NCI-H460 (cell line): ENCODE measurements around the gene UBE4A. TPM values are rescaled to one million over a fixed set of nuclear protein-coding genes. Genes with fewer than 3 reads are reported as not detected.

Experiments
- DNase-seq: peaks from one replicate; pipeline ENCODE4 v3.0.0-alpha.2; 2016; ENCODE audit warnings: low read depth; ENCODE audit errors: extremely low read depth
- small RNA-seq, 2 experiments: library from RNA; depleted of rRNA; stranded (forward); fragments of <200 nt; gene quantifications; one replicate each; pipeline ENCODE3, GENCODE V24; 2014
- total RNA-seq: library from RNA; depleted of rRNA; stranded (reverse); fragments of >200 nt; shearing (Covaris generic); gene quantifications from 2 replicates; pipeline ENCODE4 v1.2.3, GENCODE V29; 2014; rRNA removed

UBE4A gene
- total RNA-seq, 1 experiment from 2014 or later: 47.6 TPM

DNA sequence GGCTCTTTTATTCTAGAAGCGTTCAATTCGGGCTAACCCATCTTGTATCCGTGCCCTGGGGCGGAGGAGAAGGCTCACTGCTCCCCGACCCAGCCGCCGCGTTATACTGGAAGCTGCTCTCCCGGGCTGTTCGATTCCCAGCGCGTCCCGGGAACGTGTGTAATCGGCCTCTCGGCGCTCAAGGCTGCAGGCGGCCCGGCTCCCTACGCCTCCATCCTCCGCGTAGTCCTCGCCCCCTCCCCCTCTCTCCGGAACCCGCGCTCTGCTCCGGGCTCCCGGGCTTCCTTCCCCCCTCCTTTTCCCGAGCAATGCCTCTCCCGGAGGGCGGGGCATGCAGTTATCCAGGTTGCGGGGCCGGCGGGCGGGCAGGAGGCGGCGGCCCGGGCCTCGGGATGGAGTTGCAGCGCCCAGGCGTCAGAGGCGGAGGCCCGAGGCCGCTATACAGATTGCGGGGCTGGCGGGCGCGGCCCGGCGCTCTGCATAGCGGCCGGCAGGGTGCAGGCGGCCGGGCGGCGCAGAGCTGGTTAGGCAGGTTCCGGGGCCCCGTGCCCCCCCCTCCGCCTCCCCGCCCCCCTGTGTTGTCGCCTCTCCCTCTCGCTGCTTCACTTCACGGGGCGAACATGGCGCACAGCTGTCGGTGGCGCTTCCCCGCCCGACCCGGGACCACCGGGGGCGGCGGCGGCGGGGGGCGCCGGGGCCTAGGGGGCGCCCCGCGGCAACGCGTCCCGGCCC lies 76.7 kb downstream of the UBE4A start, which contains the start of gene KMT2A:
Gene KMT2A (plus strand): TSS at position 600 of the 732 bp plus-strand sequence. CDS start 21 bp downstream, at position 621.
- peak; percentile 90 for DNase-seq

DNA sequence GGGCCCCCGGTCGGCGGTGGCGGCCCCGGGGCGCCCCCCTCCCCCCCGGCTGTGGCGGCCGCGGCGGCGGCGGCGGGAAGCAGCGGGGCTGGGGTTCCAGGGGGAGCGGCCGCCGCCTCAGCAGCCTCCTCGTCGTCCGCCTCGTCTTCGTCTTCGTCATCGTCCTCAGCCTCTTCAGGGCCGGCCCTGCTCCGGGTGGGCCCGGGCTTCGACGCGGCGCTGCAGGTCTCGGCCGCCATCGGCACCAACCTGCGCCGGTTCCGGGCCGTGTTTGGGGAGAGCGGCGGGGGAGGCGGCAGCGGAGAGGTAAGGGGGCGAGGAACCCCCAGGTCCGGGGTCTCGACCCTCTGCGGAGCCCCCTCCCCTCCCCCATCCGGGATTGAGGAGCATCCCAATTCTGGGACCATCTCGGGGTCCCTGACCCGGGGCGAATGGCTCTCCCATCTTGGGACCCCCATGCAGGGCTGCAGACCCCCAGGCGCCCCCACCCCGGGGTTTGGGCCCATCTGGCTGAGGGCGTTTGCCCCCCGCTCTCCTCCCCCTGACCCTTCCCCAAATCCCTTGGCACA lies 77.3 kb downstream of the UBE4A start:
- no peak for DNase-seq

DNA sequence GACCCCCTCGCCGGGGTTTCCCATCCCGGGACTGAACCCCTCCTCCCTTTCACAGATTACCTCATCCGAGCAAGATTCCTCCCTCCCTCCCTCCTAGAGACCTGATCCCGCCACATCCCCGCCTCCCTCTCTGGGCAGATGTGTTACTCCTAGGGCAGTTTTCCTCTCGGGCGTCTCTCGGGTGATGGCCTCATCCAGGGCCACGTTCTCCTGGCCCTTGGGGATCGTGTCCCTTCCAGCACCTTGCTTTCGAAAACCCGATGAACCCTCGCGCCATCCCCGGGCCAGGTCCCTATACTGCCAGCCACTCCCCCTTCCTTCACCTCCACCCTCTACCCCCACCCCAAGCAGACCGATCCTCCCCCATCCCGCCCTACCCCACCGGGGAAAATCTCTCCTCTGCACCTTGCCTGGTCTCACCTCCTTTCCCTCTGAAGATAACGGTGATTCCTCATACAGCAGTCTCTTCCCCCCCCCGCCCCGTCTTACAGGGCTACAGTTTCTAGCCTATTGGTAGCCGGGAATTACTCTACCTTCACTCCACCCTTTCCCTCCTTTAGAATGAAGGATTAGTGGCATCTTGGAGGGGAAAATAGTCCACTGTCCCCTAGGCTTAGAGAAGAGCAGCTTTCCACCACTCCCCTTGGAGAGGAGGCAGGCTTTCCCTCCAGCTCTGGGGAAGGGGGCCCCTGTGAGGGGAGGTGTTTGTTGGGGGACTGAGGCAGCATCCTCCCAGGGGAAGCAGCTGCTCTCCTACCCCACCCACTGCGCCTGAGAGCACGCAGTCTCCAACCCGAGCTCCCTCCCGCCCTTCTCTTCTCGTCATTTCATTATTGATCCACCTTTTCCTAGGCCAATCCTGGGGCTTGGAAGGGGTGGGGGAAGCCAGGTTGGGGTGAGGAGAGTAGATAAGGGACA lies 78.1 kb downstream of the UBE4A start:
- DNase-seq: no peak

DNA sequence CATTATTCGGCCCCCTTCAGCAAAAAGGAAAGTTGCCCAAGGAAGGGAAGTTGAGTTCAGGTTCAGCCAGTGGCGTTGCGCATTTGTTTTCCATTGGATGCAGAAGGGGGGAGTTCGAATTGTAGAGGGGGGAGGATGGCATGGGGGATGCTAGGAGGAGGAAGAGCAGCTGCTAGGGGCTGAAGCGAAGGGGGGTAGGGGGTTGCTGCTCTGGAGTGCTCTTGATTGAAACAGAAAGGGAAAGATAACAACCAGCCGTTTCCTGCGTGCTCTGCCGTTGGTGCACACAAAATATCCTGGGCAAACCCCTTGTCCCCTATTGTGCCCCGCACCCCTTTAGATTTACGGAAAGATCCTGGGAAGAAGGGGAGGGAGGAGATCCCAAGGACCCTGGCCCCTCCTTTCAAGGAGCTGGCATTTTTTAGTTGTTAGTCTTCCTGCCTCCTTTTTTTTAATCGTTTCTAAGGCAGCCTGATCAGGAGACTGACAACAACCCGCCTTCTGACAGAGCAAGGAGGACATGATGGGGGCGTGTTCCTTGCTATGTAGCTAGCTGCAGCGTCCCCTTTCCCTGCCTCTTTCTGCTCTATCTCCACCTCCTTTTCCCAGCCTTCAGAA lies 79.0 kb downstream of the UBE4A start:
- no peak for DNase-seq

DNA sequence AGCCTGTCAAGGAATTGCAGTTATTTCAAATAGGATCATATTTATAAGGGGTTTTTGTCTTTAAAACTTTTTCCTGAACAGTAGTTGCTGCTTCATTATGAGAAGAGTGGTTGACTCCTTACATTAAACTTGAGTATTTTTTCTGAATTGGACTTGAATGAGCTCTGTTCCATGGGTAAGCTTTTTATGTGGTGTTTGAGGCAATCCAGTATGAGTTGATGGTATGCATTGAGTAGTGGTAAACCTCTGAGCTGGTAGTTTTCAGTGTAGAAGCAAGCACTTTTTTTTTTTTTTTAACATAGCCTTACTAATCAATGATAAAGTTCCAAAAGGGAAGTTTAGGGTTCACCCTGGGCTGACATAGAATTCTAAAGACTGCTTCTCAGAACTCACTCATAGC lies 80.2 kb downstream of the UBE4A start:
- DNase-seq: no peak

DNA sequence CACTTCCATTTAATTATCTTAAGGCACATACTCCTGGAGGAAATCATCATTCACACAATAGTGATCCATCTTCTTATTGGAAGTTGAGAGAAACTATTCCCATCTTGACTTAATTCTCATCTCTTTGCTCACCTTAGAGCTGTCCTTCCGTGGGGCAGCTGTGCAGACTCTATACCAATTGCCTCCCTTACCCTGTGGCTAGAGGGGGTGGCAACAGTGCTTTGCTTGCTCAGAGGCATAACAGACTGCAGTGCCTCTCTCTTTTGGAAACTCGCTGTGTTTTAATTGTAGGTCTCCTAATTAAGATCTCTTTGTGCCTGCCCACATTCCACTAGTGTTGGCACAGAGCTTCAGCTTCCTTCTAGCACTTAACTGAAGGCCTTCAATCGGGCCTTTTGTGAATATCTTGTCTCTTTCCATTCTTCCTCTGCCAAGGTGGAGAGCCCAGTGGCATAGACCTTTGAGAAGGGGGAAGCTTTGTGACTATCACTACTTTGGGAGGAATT lies 82.4 kb downstream of the UBE4A start:
- DNase-seq: no peak

DNA sequence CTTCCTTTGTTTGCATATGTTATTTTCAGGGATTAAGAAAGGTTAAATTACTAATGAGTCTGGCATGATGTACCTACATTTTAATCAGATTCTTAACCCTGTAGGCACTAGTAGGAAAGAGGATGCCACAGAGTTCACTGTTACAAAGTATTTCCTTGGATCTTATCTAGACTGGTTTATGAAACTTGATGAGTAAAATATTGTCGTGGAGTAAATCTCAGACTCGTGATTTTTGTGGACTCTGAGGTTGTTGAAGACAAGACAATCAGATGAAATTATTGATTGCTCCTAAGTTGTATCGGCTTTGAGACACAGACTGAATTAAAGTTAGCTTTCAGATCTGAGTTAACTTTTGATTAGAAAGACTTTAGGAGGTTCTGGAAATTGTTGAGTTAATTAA lies 82.9 kb downstream of the UBE4A start:
- DNase-seq: no peak

DNA sequence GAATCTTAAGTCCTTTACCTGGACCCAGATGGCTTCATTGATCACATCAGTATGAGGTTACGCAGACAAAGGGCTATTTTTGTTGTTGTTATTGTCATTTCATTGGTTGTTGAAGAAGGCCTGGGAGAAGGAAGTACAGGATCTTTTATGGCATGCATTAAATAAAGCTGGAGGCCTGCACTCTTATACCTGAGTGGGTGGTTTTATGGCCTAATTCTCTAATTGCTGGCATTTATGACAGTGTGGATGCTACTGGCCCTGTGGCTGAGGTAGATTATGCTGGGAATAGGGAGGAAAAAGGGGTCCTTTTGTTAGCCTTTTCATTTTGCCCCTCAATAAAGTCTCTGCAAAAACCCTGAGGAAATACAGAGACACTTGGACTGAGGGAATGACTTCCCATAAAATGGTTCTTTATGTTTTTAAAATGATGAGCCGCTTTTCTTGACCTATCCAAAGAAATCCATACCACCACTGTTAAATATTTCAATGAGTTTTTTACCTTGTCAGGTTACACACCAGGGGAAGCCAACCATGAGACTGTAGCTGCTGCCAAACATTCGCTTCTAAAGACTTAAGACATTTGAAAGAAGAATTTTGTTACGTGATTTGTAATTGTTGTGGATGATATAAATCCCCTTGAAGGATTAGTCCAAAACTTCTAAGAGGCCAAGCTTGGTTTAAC lies 83.6 kb downstream of the UBE4A start:
- DNase-seq: no peak

DNA sequence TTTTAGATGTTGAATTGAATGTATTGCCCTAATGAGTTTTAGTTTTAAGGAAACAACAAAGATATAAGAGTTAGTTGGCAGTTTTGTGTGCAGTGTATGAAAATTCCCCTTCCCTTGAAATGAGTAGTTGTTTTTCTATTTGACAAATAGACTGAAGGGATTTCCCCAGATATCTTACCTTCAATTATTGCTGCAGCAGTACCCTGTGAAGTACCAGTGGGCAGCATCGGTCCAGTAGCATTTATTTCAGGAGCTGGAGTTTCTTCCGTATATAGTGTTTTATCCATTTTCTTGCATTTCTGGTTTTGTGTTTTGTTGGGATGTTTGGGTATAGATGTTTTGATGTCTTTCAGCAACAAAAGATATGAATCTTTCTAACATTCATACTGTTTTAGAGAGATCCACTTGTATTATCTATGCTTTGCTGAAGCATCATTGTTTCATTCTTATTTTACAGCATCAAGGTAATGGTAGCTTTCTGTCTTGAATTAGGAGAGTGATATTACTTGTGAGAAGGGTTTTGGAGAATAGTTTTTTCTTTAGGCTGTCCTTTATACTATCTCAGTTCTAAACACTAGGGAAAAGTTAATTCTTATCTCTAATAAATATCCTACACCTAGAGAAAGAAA lies 84.3 kb downstream of the UBE4A start:
- DNase-seq: no peak

DNA sequence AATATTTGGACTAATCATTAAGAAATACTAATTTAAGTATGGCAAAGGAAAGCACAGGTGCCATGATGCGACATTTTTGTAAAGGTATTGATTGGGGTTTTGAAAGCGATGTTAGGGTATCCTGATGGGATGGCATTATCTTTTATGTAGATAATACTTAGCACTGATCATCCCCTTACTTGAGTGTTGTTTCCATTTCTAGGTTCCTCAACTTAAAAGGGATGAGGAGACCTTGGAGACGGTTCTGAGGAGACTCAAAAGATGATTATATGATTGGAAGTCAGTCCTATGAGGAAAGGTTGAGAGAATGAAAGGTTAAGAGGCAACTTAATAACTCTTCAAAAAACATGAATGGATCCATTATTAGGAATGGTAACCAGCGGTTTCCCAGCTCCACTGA lies 88.0 kb downstream of the UBE4A start:
- no peak for DNase-seq

DNA sequence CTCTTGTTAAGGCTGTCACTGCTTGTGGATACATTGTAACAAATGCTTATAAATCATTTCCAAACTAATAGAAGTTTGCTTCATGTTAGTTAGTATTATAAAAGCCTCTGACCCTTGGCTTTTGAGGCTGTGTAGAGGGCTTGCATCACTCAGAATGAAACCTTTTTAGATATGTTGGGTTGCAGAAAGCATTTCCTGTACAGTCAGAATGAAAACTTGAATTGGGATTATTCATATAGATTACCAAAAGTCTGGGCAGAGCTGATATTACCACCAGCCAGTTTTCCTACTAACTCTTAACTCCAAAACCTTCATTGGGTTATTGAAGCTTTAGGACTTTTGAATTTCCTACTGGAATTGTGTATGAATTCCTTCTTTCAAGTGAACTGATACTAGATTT lies 88.9 kb downstream of the UBE4A start:
- DNase-seq: no peak

Small RNAs within 50 kb of the gene (small RNA-seq; reads per million reads assigned to genes)
- 0 reads per million in 2 experiments for gene AP001582.1

Other genes with a start within 250 kb of the UBE4A start
- gene SCN4B, start 206.8 kb upstream of the UBE4A start, total RNA-seq: not detected in 2 replicates
- not detected in 2 replicates for gene SCN2B, start 183.0 kb upstream of the UBE4A start, total RNA-seq
- gene JAML, start 134.6 kb upstream of the UBE4A start, total RNA-seq: not detected in 2 replicates
- 3.4 and 3.6 TPM in 2 replicates for gene MPZL3, start 107.2 kb upstream of the UBE4A start, total RNA-seq
- 0.09 and 0.79 TPM in 2 replicates for gene MPZL2, start 95.3 kb upstream of the UBE4A start, total RNA-seq
- gene CD3E, start 54.9 kb upstream of the UBE4A start, total RNA-seq: not detected in 2 replicates
- gene CD3D, start 16.9 kb upstream of the UBE4A start, total RNA-seq: not detected in 2 replicates
- gene CD3G, start 15.3 kb upstream of the UBE4A start, total RNA-seq: not detected in 2 replicates
- 155 and 161 TPM in 2 replicates for gene ATP5MG, start 42.0 kb downstream of the UBE4A start, total RNA-seq
- gene KMT2A, start 76.9 kb downstream of the UBE4A start, total RNA-seq: 17.6 and 21.4 TPM in 2 replicates
- not detected in 2 replicates for gene TTC36, start 167.9 kb downstream of the UBE4A start, total RNA-seq
- gene TMEM25, start 171.6 kb downstream of the UBE4A start, total RNA-seq: 0.40 TPM in 1 of 2 replicates, not detected in the other
- gene IFT46, start 206.3 kb downstream of the UBE4A start, total RNA-seq: 13.8 and 14.2 TPM in 2 replicates
- 105 and 109 TPM in 2 replicates for gene ARCN1, start 212.8 kb downstream of the UBE4A start, total RNA-seq
- 14.5 and 18.3 TPM in 2 replicates for gene PHLDB1, start 248.0 kb downstream of the UBE4A start, total RNA-seq